NOMO-1 treated with dmso at 0.1 percent for 144 hours (cell line): ENCODE results near the gene GFY.

Source experiments
- DNase-seq: peaks from one replicate; lab custom pipeline; 2025; ENCODE audit not compliant: unreplicated experiment; lab: John Stamatoyannopoulos, UW

GFY gene

GRCh38 chr19:49425178-49425577 lies at the start of gene GFY:
Gene GFY (plus strand): TSS chr19:49425388. CDS start chr19:49426431, 1,043 bp downstream.
- no peak for DNase-seq

- DNase-seq: no peak
These were observed 46.7 kb upstream of the GFY start for GRCh38 chr19:49378512-49378911.

- DNase-seq: no peak
These were observed 44.8 kb upstream of the GFY start for GRCh38 chr19:49380391-49380790.

GRCh38 chr19:49382639-49383038 lies 42.5 kb upstream of the GFY start:
- DNase-seq: no peak

- DNase-seq: no peak
These were observed 41.6 kb upstream of the GFY start for GRCh38 chr19:49383599-49383998.

- peak; percentile 88 for DNase-seq
These were observed 37.2 kb upstream of the GFY start, which contains the start of gene KASH5 for GRCh38 chr19:49387936-49388372. Gene KASH5 (plus strand): TSS chr19:49388249. CDS start chr19:49390884, 2,635 bp downstream.

- DNase-seq: no peak
These were observed 35.8 kb upstream of the GFY start for GRCh38 chr19:49389406-49389805.

GRCh38 chr19:49390131-49390928 lies 34.9 kb upstream of the GFY start:
- DNase-seq: no peak

- DNase-seq: no peak
These were observed 34.2 kb upstream of the GFY start for GRCh38 chr19:49390929-49391359.

- DNase-seq: peak; percentile 42
These were observed 33.4 kb upstream of the GFY start for GRCh38 chr19:49391581-49392399.

- DNase-seq: no peak
These were observed 31.3 kb upstream of the GFY start for GRCh38 chr19:49393881-49394280.

GRCh38 chr19:49395581-49396407 lies 29.4 kb upstream of the GFY start:
- no peak for DNase-seq

GRCh38 chr19:49396738-49397505 lies 28.3 kb upstream of the GFY start:
- DNase-seq: no peak

- no peak for DNase-seq
These were observed 27.1 kb upstream of the GFY start for GRCh38 chr19:49398001-49398615.

GRCh38 chr19:49398931-49399330 lies 26.3 kb upstream of the GFY start:
- DNase-seq: no peak

GRCh38 chr19:49400029-49400428 lies 25.2 kb upstream of the GFY start:
- DNase-seq: no peak

- DNase-seq: no peak
These were observed 21.6 kb upstream of the GFY start for GRCh38 chr19:49403404-49404187.

GRCh38 chr19:49407079-49407478 lies 18.1 kb upstream of the GFY start:
- DNase-seq: no peak

GRCh38 chr19:49407482-49408015 lies 17.6 kb upstream of the GFY start:
- DNase-seq: no peak
